Peyer's patch (tissue), 4 donors: Measurements from ENCODE around the gene BRD2. TPM values are rescaled to one million over a fixed set of nuclear protein-coding genes. Genes with fewer than 3 reads are reported as not detected.

ENCODE experiments used
- DNase-seq, 3 donors: peaks; one replicate each; pipeline ENCODE4 v3.0.0-alpha.2; 2017 to 2019
- H3K27ac ChIP-seq, 4 donors: fragments of 200-600 bp; sonication (generic); one replicate each; pipeline ENCODE4 v1.5.1; 2016 to 2019
- H3K27me3 ChIP-seq, 2 donors: fragments of 200-600 bp; sonication (generic); one replicate each; pipeline ENCODE4 v1.5.1; 2019
- H3K36me3 ChIP-seq, 3 donors: fragments of 200-600 bp; sonication (generic); one replicate each; pipeline ENCODE4 v1.5.1; 2016 to 2019
- H3K4me1 ChIP-seq, 4 donors: fragments of 200-600 bp; sonication (generic); one replicate each; pipeline ENCODE4 v1.5.1; 2016 to 2019
- H3K4me3 ChIP-seq, 4 donors: fragments of 200-600 bp; sonication (generic); 1 replicate in 3 of 4; 2 replicates in 1 of 4; pipeline ENCODE4 v1.5.1; 2016 to 2019; ENCODE audit warnings: mild to moderate bottlenecking in 1 of 4
- H3K9me3 ChIP-seq, 4 donors: fragments of 200-600 bp; sonication (generic); one replicate each; pipeline ENCODE4 v1.5.1; 2016 to 2019; ENCODE audit warnings: mild to moderate bottlenecking in 1 of 4
- POLR2A ChIP-seq, 2 donors: fragments of 450-650 bp; IDR thresholded peaks; one replicate each; pipeline ENCODE4 v1.5.1; 2017; ENCODE audit warnings: antibody characterized with exemption in 2 of 2, mild to moderate bottlenecking in 2 of 2, moderate library complexity in 2 of 2
- total RNA-seq, 4 donors: library from RNA; depleted of rRNA; stranded (reverse); fragments of >200 nt; gene quantifications; one replicate each; pipeline ENCODE4 v1.1.0, GENCODE V29; 2016
- TF ChIP-seq, protein P1 (sequence below), 6 experiments: fragments of 450-650 bp in 4 of 6; fragments of 200-600 bp in 2 of 6; sonication (generic) in 1 of 6; IDR thresholded peaks; one replicate each; pipeline ENCODE4 v1.5.1; 2017 to 2019; ENCODE audit warnings: antibody characterized with exemption in 6 of 6, mild to moderate bottlenecking in 3 of 6, moderate library complexity in 1 of 6

The BRD2 gene
- total RNA-seq, 4 donors from 2014 or later: 146 to 525 (median 205) TPM

DNA sequence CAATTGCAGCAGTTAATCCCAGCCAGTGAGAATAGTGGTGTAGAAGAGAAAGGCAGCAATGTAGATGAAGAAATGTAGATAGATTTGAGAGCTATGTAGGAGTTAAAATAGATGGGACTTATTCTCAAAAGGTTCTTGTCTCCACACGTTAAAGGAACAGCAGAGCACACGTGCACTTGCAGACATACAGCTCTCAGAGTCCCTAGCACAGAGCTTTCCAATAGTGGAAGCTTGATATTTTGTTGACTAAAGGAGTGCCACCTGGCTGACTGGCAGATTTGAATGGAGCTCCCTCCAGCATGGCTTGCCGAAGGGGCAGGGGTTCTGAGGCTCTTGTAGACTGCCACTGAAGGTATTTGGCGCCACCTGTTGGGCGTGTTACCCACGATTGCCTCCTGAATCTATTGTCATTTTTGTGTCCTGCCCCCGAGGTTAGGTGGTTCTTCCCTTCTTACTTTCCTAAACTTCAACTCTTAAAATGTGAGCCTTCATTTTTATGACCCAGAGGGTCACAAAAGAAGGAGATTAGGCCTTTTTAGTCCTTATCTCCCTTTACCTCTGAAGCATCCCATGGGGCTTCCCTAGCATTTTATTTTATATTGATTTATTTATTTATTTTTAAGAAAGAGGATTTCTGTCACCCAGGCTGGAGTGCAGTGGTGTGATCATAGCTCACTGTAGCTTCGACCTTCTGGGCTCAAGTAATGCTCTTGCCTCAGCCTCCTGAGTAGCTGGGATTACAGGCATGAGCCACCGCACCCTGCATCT is 16.4 kb downstream of the BRD2 start:
- TF ChIP-seq POLR2A (IDR thresholded peaks at IDR 0.05): no peak
- TF ChIP-seq, protein P1, sequence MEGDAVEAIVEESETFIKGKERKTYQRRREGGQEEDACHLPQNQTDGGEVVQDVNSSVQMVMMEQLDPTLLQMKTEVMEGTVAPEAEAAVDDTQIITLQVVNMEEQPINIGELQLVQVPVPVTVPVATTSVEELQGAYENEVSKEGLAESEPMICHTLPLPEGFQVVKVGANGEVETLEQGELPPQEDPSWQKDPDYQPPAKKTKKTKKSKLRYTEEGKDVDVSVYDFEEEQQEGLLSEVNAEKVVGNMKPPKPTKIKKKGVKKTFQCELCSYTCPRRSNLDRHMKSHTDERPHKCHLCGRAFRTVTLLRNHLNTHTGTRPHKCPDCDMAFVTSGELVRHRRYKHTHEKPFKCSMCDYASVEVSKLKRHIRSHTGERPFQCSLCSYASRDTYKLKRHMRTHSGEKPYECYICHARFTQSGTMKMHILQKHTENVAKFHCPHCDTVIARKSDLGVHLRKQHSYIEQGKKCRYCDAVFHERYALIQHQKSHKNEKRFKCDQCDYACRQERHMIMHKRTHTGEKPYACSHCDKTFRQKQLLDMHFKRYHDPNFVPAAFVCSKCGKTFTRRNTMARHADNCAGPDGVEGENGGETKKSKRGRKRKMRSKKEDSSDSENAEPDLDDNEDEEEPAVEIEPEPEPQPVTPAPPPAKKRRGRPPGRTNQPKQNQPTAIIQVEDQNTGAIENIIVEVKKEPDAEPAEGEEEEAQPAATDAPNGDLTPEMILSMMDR (IDR thresholded peaks at IDR 0.05): peak; percentile 74 to 93 (median 89)
- peak overlapping the region in 2 of 4 donors; percentile 3 to 26 for H3K27ac ChIP-seq
- peak; percentile 90 to 98 (median 98) for DNase-seq
- no peaks in the 10 kb centered on the region for H3K9me3 ChIP-seq
- peaks cover 0 to 42% (median 2%) of the 10 kb centered on the region in 4 donors for H3K4me1 ChIP-seq
- no peaks in the 10 kb centered on the region for H3K27me3 ChIP-seq
- H3K4me3 ChIP-seq: no peak overlapping the region
- H3K36me3 ChIP-seq: peaks cover 0 to 22% (median 3%) of the 10 kb centered on the region in 3 donors

DNA sequence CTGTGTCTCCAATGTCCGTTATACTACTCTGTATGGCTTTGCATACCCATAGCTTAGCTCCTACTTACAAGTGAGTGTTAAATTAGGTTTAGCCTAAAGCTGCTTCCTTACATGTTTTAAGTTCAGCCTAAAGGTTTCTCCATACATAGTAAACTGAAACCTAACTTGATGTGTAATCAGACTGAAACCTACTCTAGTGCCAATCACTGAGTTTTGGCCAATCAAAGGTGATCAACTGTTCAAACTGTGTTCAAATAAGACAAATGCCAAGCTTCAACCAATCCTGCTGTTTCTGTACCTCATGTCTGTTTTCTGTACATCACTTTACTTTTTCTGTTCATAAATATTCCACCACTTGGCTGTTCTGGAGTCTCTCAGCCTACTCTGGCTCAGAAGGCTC is 21.0 kb downstream of the BRD2 start:
- no peak for TF ChIP-seq POLR2A (IDR thresholded peaks at IDR 0.05)
- TF ChIP-seq, protein P1 (IDR thresholded peaks at IDR 0.05): no peak
- no peak for DNase-seq
- Histone ChIP-seq H3K36me3 (no peaks in the 10 kb centered on the region), H3K27me3 (no peaks in the 10 kb centered on the region), H3K9me3 (no peaks in the 10 kb centered on the region), H3K4me1 (peaks cover 0 to 5% (median 0%) of the 10 kb centered on the region in 4 donors), H3K4me3 (no peak overlapping the region), H3K27ac (no peak overlapping the region)

DNA sequence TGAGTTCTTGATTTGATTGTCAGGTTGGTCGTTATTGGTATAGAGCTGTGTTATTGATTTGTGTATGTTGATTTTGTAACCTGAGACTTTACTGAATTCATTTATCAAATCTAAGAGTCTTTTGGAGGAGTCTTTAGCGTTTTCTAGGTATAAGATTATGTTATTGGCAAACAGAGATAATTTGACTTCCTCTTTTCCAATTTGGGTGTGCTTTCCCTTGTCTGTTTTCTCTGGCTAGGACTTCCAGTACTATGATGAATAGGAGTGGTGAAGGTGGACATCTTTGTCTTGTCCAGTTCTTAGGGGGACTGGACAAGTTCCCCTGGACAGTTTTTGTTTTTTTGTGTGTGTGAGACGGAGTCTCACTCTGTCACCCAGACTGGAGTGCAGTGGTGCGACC is 23.6 kb downstream of the BRD2 start:
- TF ChIP-seq, protein P1 (IDR thresholded peaks at IDR 0.05): no peak
- no peak for TF ChIP-seq POLR2A (IDR thresholded peaks at IDR 0.05)
- H3K27me3 ChIP-seq: no peaks in the 10 kb centered on the region
- H3K4me3 ChIP-seq: no peak overlapping the region
- H3K27ac ChIP-seq: no peak overlapping the region
- no peaks in the 10 kb centered on the region for H3K4me1 ChIP-seq
- H3K9me3 ChIP-seq: no peaks in the 10 kb centered on the region
- no peak for DNase-seq
- no peaks in the 10 kb centered on the region for H3K36me3 ChIP-seq

DNA sequence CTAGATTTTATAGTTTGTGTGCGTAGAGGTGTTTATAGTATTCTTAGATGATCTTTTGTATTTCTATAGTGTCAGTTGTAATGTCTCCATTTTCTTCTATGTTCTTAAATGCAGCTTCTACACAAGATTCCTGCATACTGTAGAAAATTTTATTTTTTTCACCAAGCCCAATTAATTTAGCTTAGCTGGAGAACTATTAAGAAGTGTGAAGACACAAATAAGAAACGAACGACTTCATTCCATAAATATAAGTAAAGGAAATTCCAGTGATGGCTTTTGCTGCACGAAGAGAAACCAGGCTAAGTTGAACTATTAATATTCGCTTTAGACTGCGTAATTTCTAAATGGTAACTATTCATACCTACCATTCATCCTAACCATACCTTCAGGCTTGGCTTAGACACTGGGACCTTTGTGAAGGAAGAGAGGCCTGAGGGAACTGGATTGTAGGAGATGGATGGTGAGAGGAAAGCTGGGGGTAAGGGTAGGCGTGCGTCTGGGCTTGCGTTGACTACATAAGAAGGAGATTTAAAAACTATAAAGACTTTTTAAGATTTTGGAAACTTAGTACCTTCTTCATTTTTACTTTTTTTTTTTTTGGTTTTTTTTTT is 25.1 kb downstream of the BRD2 start:
- Histone ChIP-seq H3K4me3 (no peak overlapping the region), H3K9me3 (no peaks in the 10 kb centered on the region), H3K36me3 (no peaks in the 10 kb centered on the region), H3K27me3 (no peaks in the 10 kb centered on the region), H3K27ac (no peak overlapping the region), H3K4me1 (no peaks in the 10 kb centered on the region)
- no peak for TF ChIP-seq POLR2A (IDR thresholded peaks at IDR 0.05)
- TF ChIP-seq, protein P1 (IDR thresholded peaks at IDR 0.05): no peak
- no peak for DNase-seq

DNA sequence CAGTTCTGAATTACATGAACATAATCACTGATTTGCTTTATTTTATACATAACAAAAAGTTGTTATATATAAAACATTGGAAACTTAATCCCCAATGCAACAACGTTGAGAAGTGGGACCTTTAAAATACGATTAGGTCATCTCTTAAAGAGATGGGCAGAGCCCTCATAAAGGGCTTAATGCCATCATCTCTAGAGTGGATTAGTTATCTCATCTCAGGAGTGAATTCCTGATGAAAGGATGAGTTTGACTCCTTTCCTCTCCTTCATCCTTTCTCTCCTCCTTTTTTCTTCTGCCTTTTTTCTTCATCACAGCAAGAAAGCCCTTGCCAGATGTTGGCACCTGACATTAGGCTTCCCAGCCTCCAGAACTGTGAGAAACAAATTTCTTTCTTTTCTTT is 27.1 kb downstream of the BRD2 start:
- Histone ChIP-seq H3K27ac (no peak overlapping the region), H3K27me3 (no peaks in the 10 kb centered on the region), H3K4me1 (no peaks in the 10 kb centered on the region), H3K4me3 (no peak overlapping the region), H3K36me3 (no peaks in the 10 kb centered on the region), H3K9me3 (no peaks in the 10 kb centered on the region)
- TF ChIP-seq POLR2A (IDR thresholded peaks at IDR 0.05): no peak
- TF ChIP-seq, protein P1 (IDR thresholded peaks at IDR 0.05): no peak
- no peak for DNase-seq
